HepG2 (cell line): ENCODE data around the gene RCOR1. TPM values are rescaled to one million over a fixed set of nuclear protein-coding genes. Genes with fewer than 3 reads are reported as not detected.

ENCODE experiments used
- ATAC-seq: fragments of 200-7000 bp; cut with Tn5 transposase; 3 replicates; pipeline ENCODE4 v1.9.1; 2020; ENCODE audit warnings: mild to moderate bottlenecking, moderate library complexity
- BruUV-seq: library from RNA; stranded (reverse); fragments of 400-500 nt; replicated peaks from 2 replicates; lab custom pipeline; 2021; lab: Mats Ljungman, UMichigan
- CTCF ChIA-PET: fragments of 300-600 bp; formaldehyde crosslinking; extraction: SDS; loops from one replicate; lab custom pipeline; 2021; ENCODE audit warnings: low total read pairs, inconsistent platforms, low intra/inter-chr PET ratio; lab: Yijun Ruan, JAX
- POLR2A ChIA-PET: fragments of 350-600 bp; sonication (Branson Sonifier 250); formaldehyde crosslinking; loops from one replicate; lab custom pipeline; 2020; ENCODE audit warnings: antibody characterized with exemption, inconsistent platforms; lab: Yijun Ruan, JAX
- DNase-seq: peaks from one replicate; pipeline ENCODE4 v3.0.0-alpha.2; 2015; ENCODE audit warnings: low spot score
- FAIRE-seq: peaks from 3 replicates; lab custom pipeline; 2011; peaks lifted over from hg19 to GRCh38; lab: Jason Lieb, UNC
- H2AFZ ChIP-seq: one replicate; pipeline ENCODE4 v1.6.1; 2011; ENCODE audit warnings: low read length, inconsistent platforms
- H3K27ac ChIP-seq: fragments of 300-600 bp; 3 replicates; pipeline ENCODE4 v1.8.0; 2011; ENCODE audit warnings: mixed run types, mild to moderate bottlenecking, mixed read lengths, low read length, inconsistent platforms; ENCODE audit not compliant: insufficient read depth; ENCODE audit errors: extremely low read length
- H3K27me3 ChIP-seq, 2 experiments: fragments of 200-600 bp in 1 of 2; 2 replicates in 1 of 2; 3 replicates in 1 of 2; pipeline versions ENCODE4 v1.6.0 to v1.8.0; 2011; ENCODE audit warnings: low read length in 2 of 2, mild to moderate bottlenecking in 2 of 2, moderate library complexity in 2 of 2, inconsistent platforms in 1 of 2; ENCODE audit not compliant: insufficient read depth in 2 of 2, control insufficient read depth in 1 of 2
- H3K36me3 ChIP-seq, 2 experiments: fragments of 200-600 bp in 1 of 2; replicated peaks in 1 of 2; 2 replicates in 1 of 2; 3 replicates in 1 of 2; pipeline versions ENCODE4 v1.5.1 to v1.8.0; 2011; ENCODE audit warnings: low read length in 2 of 2, inconsistent platforms in 1 of 2; ENCODE audit not compliant: insufficient read depth in 2 of 2, control insufficient read depth in 1 of 2
- H3K4me1 ChIP-seq: 2 replicates; pipeline ENCODE4 v1.5.1; 2012; ENCODE audit warnings: low read length, inconsistent platforms; ENCODE audit not compliant: insufficient read depth
- H3K4me2 ChIP-seq: 2 replicates; pipeline ENCODE4 v1.6.0; 2011; ENCODE audit warnings: low read depth, low read length, inconsistent platforms
- H3K4me3 ChIP-seq, 3 experiments: fragments of 200-600 bp in 1 of 3; sonication (generic), shearing (Covaris generic) in 1 of 3; replicated peaks in 1 of 3; 2 replicates each; pipeline ENCODE4 v1.5.1; 2011 to 2016; ENCODE audit warnings: low read length in 3 of 3, inconsistent platforms in 2 of 3, low read depth in 2 of 3, mild to moderate bottlenecking in 2 of 3, control low read depth in 1 of 3, mixed read lengths in 1 of 3; ENCODE audit not compliant: insufficient read depth in 1 of 3
- H3K79me2 ChIP-seq: one replicate; pipeline ENCODE4 v1.6.1; 2011; ENCODE audit warnings: low read length, inconsistent platforms; ENCODE audit not compliant: insufficient read depth
- H3K9ac ChIP-seq: 2 replicates; pipeline ENCODE4 v1.6.0; 2011; ENCODE audit warnings: mild to moderate bottlenecking, low read depth, low read length, inconsistent platforms; ENCODE audit not compliant: insufficient read depth
- H3K9me3 ChIP-seq: 2 replicates; pipeline ENCODE4 v1.5.1; 2012; ENCODE audit warnings: mild to moderate bottlenecking, low read length
- H4K20me1 ChIP-seq: 2 replicates; pipeline ENCODE4 v1.6.0; 2011; ENCODE audit warnings: inconsistent platforms, mild to moderate bottlenecking, low read length, moderate library complexity; ENCODE audit not compliant: insufficient read depth
- AGO2 ChIP-seq: fragments of 200-400 bp; formaldehyde crosslinking; optimal IDR thresholded peaks from 2 replicates; pipeline ENCODE3; 2017; ENCODE audit warnings: mild to moderate bottlenecking, low read depth, low read length, moderate library complexity
- ATAD3A ChIP-seq: sonication (generic); formaldehyde crosslinking; IDR thresholded peaks from 2 replicates; pipeline ENCODE4 v1.4.0; 2020; ENCODE audit warnings: missing genetic modification reagents
- CENPBD1 ChIP-seq: sonication (generic); formaldehyde crosslinking; IDR thresholded peaks from 2 replicates; pipeline ENCODE4 v1.8.0; 2022; ENCODE audit warnings: missing genetic modification reagents, low read depth, mild to moderate bottlenecking, borderline replicate concordance
- GATA4 ChIP-seq: sonication (generic); IDR thresholded peaks from 2 replicates; pipeline ENCODE4 v1.6.1; 2016; ENCODE audit warnings: antibody characterized with exemption, low read depth, borderline replicate concordance
- HNF4A ChIP-seq: sonication (generic); formaldehyde crosslinking; IDR thresholded peaks from 2 replicates; pipeline ENCODE4 v1.4.0; 2020; ENCODE audit warnings: missing genetic modification reagents
- IRF2 ChIP-seq: IDR thresholded peaks from 2 replicates; pipeline ENCODE4 v1.6.1; 2018; ENCODE audit warnings: missing genetic modification reagents, missing compliant biosample characterization
- KDM1A ChIP-seq: IDR thresholded peaks from 2 replicates; pipeline ENCODE4 v1.6.1; 2016; ENCODE audit warnings: missing compliant biosample characterization
- MAX ChIP-seq: IDR thresholded peaks from 2 replicates; pipeline ENCODE4 v1.6.1; 2012; ENCODE audit warnings: inconsistent platforms
- NKX3-1 ChIP-seq: sonication (generic); formaldehyde crosslinking; IDR thresholded peaks from 2 replicates; pipeline ENCODE4 v1.5.0; 2020; ENCODE audit warnings: missing genetic modification reagents
- POGZ ChIP-seq: sonication (generic); formaldehyde crosslinking; IDR thresholded peaks from 2 replicates; pipeline ENCODE4 v1.4.0; 2020; ENCODE audit warnings: mild to moderate bottlenecking, missing genetic modification reagents
- ZNF275 ChIP-seq: sonication (generic); formaldehyde crosslinking; IDR thresholded peaks from 2 replicates; pipeline ENCODE4 v1.8.0; 2022; ENCODE audit warnings: missing genetic modification reagents, mild to moderate bottlenecking, inconsistent platforms, borderline replicate concordance
- ZNF563 ChIP-seq: sonication (generic); formaldehyde crosslinking; IDR thresholded peaks from 2 replicates; pipeline ENCODE4 v1.8.0; 2022; ENCODE audit warnings: mild to moderate bottlenecking, moderate library complexity, missing genetic modification reagents
- WGBS: methylation state at CpG from one replicate; pipeline ENCODE4 v1.1.6; 2017; ENCODE audit warnings: low lambda C conversion rate; 5-methylcytosine and 5-hydroxymethylcytosine counted together
- in situ Hi-C: cut with HindIII; loops from 2 replicates; pipeline ENCODE4 v1.10.0; 2017; ENCODE audit warnings: low pct_unique_long_range_greater_than_20kb; ENCODE audit not compliant: extremely low pct_ligation_motif_present
- intact Hi-C: fragments of 100-400 bp; cut with micrococcal nuclease; formaldehyde crosslinking; loops from one replicate; pipeline ENCODE4 v1.10.0; 2022; ENCODE audit not compliant: unreplicated experiment
- polyA plus RNA-seq, 8 experiments: library from polyadenylated mRNA; depleted of rRNA in 3 of 8; stranded (reverse) in 7 of 8; unstranded in 1 of 8; fragments of >200 nt; fragmentation: Illumina TruSeq in 4 of 8; extraction: Trizol in 4 of 8; gene quantifications; 2 replicates each; pipeline versions ENCODE4 v1.2.1 to v1.2.3, GENCODE V29; 2011 to 2016; ENCODE audit warnings: low read depth in 4 of 8, missing spikeins in 1 of 8, mixed read lengths in 1 of 8; ENCODE audit not compliant: insufficient read depth in 1 of 8
- total RNA-seq, 5 experiments: library from RNA; depleted of rRNA; stranded (reverse); fragments of >200 nt; fragmentation: Illumina TruSeq; extraction: Trizol; gene quantifications; 2 replicates each; pipeline ENCODE4 v1.2.3, GENCODE V29; 2016; ENCODE audit warnings: low read depth in 1 of 5
- TF ChIP-seq, protein P1 (sequence below): sonication (generic); formaldehyde crosslinking; IDR thresholded peaks from 2 replicates; pipeline ENCODE4 v1.4.0; 2020; ENCODE audit warnings: missing genetic modification reagents, mild to moderate bottlenecking, borderline replicate concordance
- TF ChIP-seq, protein P2 (sequence below): sonication (generic); formaldehyde crosslinking; IDR thresholded peaks from 2 replicates; pipeline ENCODE4 v1.4.0; 2020; ENCODE audit warnings: missing genetic modification reagents, borderline replicate concordance
- TF ChIP-seq, protein P3 (sequence below): IDR thresholded peaks from 2 replicates; pipeline ENCODE4 v1.6.1; 2016

RCOR1 gene
- total and polyA plus RNA-seq, 2 of the 13 experiments (the other 11 are each of a cell fraction or from before 2014, with no cell fraction given) = 10.2 to 11.1 TPM

- no peak for TF ChIP-seq ZNF563
- TF ChIP-seq, protein P1, sequence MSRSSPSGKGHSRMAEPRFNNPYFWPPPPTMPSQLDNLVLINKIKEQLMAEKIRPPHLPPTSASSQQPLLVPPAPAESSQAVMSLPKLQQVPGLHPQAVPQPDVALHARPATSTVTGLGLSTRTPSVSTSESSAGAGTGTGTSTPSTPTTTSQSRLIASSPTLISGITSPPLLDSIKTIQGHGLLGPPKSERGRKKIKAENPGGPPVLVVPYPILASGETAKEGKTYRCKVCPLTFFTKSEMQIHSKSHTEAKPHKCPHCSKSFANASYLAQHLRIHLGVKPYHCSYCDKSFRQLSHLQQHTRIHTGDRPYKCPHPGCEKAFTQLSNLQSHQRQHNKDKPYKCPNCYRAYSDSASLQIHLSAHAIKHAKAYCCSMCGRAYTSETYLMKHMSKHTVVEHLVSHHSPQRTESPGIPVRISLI (CRISPR knock-in tag) = no peak
Measured at GRCh38 chr14:102688290-102688689, 95.8 kb downstream of the RCOR1 start (continued).

GRCh38 chr14:102690509-102691286, 98.2 kb downstream of the RCOR1 start:
- no peaks in the 10 kb centered on the region for H3K9me3 ChIP-seq
- H3K4me3 ChIP-seq = no peak overlapping the region
- CTCF ChIA-PET = no interaction called here
- POLR2A ChIA-PET = no interaction called here
- H3K36me3 ChIP-seq = no peaks in the 10 kb centered on the region; a peak in 2 of 5 replicates
- ATAC-seq (peak; percentile 89), FAIRE-seq (peak; percentile 81), DNase-seq (peak; percentile 74)
- in situ Hi-C loops (loop anchor here (10.0 kb wide), 1 partner anchor 224 kb away; no protein-coding TSS in a partner anchor), intact Hi-C loops (loop anchor here (5.0 kb wide), 1 partner anchor 232 kb away; the partner anchor contains the start of gene AMN)
- no peak overlapping the region for H2AFZ ChIP-seq
- H3K4me1 ChIP-seq = peaks cover 77% of the 10 kb centered on the region
- H3K9ac ChIP-seq = no peak overlapping the region
- H3K79me2 ChIP-seq = peaks cover 69% of the 10 kb centered on the region
- 28% methylated on average over 11 of the region's 11 CpGs for WGBS
- no TSS peak for BruUV-seq
- H3K27me3 ChIP-seq = no peaks in the 10 kb centered on the region
- H3K4me2 ChIP-seq = peak overlapping the region; percentile 34
- H3K27ac ChIP-seq = peak overlapping the region; percentile 30
- 0 out of 2 replicates have a peak, but pooled peaks cover 14% of the 10 kb centered on the region for H4K20me1 ChIP-seq
- no peak for TF ChIP-seq ZNF275 (CRISPR knock-in tag)
- peak; percentile 56 for TF ChIP-seq HNF4A
- no peak for TF ChIP-seq AGO2
- no peak for TF ChIP-seq NKX3-1 (CRISPR knock-in tag)
- no peak for TF ChIP-seq CENPBD1 (CRISPR knock-in tag)
- TF ChIP-seq, protein P2, sequence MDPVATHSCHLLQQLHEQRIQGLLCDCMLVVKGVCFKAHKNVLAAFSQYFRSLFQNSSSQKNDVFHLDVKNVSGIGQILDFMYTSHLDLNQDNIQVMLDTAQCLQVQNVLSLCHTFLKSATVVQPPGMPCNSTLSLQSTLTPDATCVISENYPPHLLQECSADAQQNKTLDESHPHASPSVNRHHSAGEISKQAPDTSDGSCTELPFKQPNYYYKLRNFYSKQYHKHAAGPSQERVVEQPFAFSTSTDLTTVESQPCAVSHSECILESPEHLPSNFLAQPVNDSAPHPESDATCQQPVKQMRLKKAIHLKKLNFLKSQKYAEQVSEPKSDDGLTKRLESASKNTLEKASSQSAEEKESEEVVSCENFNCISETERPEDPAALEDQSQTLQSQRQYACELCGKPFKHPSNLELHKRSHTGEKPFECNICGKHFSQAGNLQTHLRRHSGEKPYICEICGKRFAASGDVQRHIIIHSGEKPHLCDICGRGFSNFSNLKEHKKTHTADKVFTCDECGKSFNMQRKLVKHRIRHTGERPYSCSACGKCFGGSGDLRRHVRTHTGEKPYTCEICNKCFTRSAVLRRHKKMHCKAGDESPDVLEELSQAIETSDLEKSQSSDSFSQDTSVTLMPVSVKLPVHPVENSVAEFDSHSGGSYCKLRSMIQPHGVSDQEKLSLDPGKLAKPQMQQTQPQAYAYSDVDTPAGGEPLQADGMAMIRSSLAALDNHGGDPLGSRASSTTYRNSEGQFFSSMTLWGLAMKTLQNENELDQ (CRISPR knock-in tag) = no peak
- TF ChIP-seq, protein P3, sequence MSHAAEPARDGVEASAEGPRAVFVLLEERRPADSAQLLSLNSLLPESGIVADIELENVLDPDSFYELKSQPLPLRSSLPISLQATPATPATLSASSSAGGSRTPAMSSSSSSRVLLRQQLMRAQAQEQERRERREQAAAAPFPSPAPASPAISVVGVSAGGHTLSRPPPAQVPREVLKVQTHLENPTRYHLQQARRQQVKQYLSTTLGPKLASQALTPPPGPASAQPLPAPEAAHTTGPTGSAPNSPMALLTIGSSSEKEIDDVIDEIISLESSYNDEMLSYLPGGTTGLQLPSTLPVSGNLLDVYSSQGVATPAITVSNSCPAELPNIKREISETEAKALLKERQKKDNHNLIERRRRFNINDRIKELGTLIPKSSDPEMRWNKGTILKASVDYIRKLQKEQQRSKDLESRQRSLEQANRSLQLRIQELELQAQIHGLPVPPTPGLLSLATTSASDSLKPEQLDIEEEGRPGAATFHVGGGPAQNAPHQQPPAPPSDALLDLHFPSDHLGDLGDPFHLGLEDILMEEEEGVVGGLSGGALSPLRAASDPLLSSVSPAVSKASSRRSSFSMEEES (CRISPR knock-in tag) = 0 out of 2 replicates have a peak, but pooled peaks have one; percentile 18
- peak; percentile 96 for TF ChIP-seq KDM1A (CRISPR knock-in tag)
- peak; percentile 83 for TF ChIP-seq POGZ (CRISPR knock-in tag)
- no peak for TF ChIP-seq GATA4
- no peak for TF ChIP-seq ATAD3A (CRISPR knock-in tag)
- TF ChIP-seq IRF2 (CRISPR knock-in tag) = peak; percentile 54; the same call in 1 of the 2 replicates
- 0 out of 2 replicates have a peak, but pooled peaks have one; percentile 22 for TF ChIP-seq MAX
